ENCODE measurements around the gene GPC6.

GRCh38 chr13:93915269-93915809 lies 688.7 kb downstream of the GPC6 start:
- TF ChIP-seq FOXK2 (IDR thresholded peaks at IDR 0.05) (no peak), BHLHE40 (IDR thresholded peaks at IDR 0.05; ENCODE audit: borderline replicate concordance) (no peak), TARDBP (IDR thresholded peaks at IDR 0.05) (no peak), SP1 (IDR thresholded peaks at IDR 0.05) (no peak), FOXM1 (IDR thresholded peaks at IDR 0.05; ENCODE audit: borderline replicate concordance) (no peak), LEF1 (IDR thresholded peaks at IDR 0.05; ENCODE audit: borderline replicate concordance) (no peak), ZNF384 (IDR thresholded peaks at IDR 0.05) (no peak), PKNOX1 (IDR thresholded peaks at IDR 0.05) (no peak), CTBP1 (IDR thresholded peaks at IDR 0.05; ENCODE audit: borderline replicate concordance) (no peak), ARNT (IDR thresholded peaks at IDR 0.05) (no peak), L3MBTL2 (conservative IDR thresholded peaks at IDR 0.05) (no peak), FOXA1 (IDR thresholded peaks at IDR 0.05) (no peak), ELF4 (IDR thresholded peaks at IDR 0.05) (no peak)
